Thyroid gland (tissue), 4 donors: ENCODE results near the gene FBLN5.

Experiments
- CTCF ChIP-seq, 6 experiments: fragments of 200-600 bp in 3 of 6; fragments of 450-650 bp in 3 of 6; sonication (generic) in 3 of 6; IDR thresholded peaks; one replicate each; pipeline ENCODE4 v1.5.1; 2016 to 2019; ENCODE audit warnings: antibody characterized with exemption in 6 of 6, mild to moderate bottlenecking in 2 of 6, inconsistent platforms in 1 of 6, moderate library complexity in 1 of 6
- POLR2A ChIP-seq, 2 donors: fragments of 450-650 bp; IDR thresholded peaks; one replicate each; pipeline ENCODE4 v1.6.1; 2017; ENCODE audit warnings: antibody characterized with exemption in 2 of 2, mild to moderate bottlenecking in 2 of 2, moderate library complexity in 1 of 2

- TF ChIP-seq CTCF (IDR thresholded peaks at IDR 0.05): no peak
- no peak for TF ChIP-seq POLR2A (IDR thresholded peaks at IDR 0.05)
Measured at GRCh38 chr14:91827746-91828145, 119.7 kb downstream of the FBLN5 start.
